ENCODE results near the gene SHISA3.

The SHISA3 gene

GRCh38 chr4:42391981-42392380 lies 5.3 kb upstream of the SHISA3 start:
- no peak for DNase-seq (ENCODE audit: low read depth in 2 of 2)

GRCh38 chr4:42392436-42392835 lies 4.9 kb upstream of the SHISA3 start:
- no peak for DNase-seq (ENCODE audit: low read depth in 2 of 2)

- DNase-seq (ENCODE audit: low read depth in 2 of 2), result no peak
These were observed 1.7 kb upstream of the SHISA3 start for GRCh38 chr4:42395595-42395994.

- no peak for DNase-seq (ENCODE audit: low read depth in 2 of 2)
These were observed 932 bp upstream of the SHISA3 start for GRCh38 chr4:42396361-42396751.

GRCh38 chr4:42397635-42398170 lies 415 bp downstream of the SHISA3 start:
- no peak for DNase-seq (ENCODE audit: low read depth in 2 of 2)

- DNase-seq (ENCODE audit: low read depth in 2 of 2), result no peak
These were observed 1.0 kb downstream of the SHISA3 start for GRCh38 chr4:42398171-42398870.

GRCh38 chr4:42398871-42399331 lies 1.6 kb downstream of the SHISA3 start:
- no peak for DNase-seq (ENCODE audit: low read depth in 2 of 2)

GRCh38 chr4:42399393-42399792 lies 2.1 kb downstream of the SHISA3 start:
- no peak for DNase-seq (ENCODE audit: low read depth in 2 of 2)

GRCh38 chr4:42401171-42401570 lies 3.9 kb downstream of the SHISA3 start:
- DNase-seq (ENCODE audit: low read depth in 2 of 2), result no peak

- DNase-seq (ENCODE audit: low read depth in 2 of 2), result no peak
These were observed 6.7 kb downstream of the SHISA3 start for GRCh38 chr4:42404001-42404400.

- no peak for DNase-seq (ENCODE audit: low read depth in 2 of 2)
These were observed 13.2 kb downstream of the SHISA3 start for GRCh38 chr4:42410446-42410845.

- no peak for DNase-seq (ENCODE audit: low read depth in 2 of 2)
These were observed 14.5 kb downstream of the SHISA3 start for GRCh38 chr4:42411803-42412202.

GRCh38 chr4:42412251-42412650 lies 15.0 kb downstream of the SHISA3 start:
- DNase-seq (ENCODE audit: low read depth in 2 of 2), result no peak

- DNase-seq (ENCODE audit: low read depth in 2 of 2), result no peak
These were observed 18.0 kb downstream of the SHISA3 start for GRCh38 chr4:42415281-42415680.

- no peak for DNase-seq (ENCODE audit: low read depth in 2 of 2)
These were observed 18.7 kb downstream of the SHISA3 start for GRCh38 chr4:42416017-42416416.

GRCh38 chr4:42417550-42417949 lies 20.3 kb downstream of the SHISA3 start:
- no peak for DNase-seq (ENCODE audit: low read depth in 2 of 2)

GRCh38 chr4:42420140-42420539 lies 22.9 kb downstream of the SHISA3 start:
- no peak for DNase-seq (ENCODE audit: low read depth in 2 of 2)

GRCh38 chr4:42425146-42426065 lies 28.1 kb downstream of the SHISA3 start:
- no peak for DNase-seq (ENCODE audit: low read depth in 2 of 2)

GRCh38 chr4:42428036-42428435 lies 30.7 kb downstream of the SHISA3 start:
- no peak for DNase-seq (ENCODE audit: low read depth in 2 of 2)

- DNase-seq (ENCODE audit: low read depth in 2 of 2), result no peak
These were observed 39.8 kb downstream of the SHISA3 start for GRCh38 chr4:42436928-42437565.

- DNase-seq (ENCODE audit: low read depth in 2 of 2), result no peak
These were observed 42.8 kb downstream of the SHISA3 start for GRCh38 chr4:42440083-42440482.

- DNase-seq (ENCODE audit: low read depth in 2 of 2), result no peak
These were observed 45.3 kb downstream of the SHISA3 start for GRCh38 chr4:42442601-42443000.
